ENCODE data around the gene CA7. TPM values are rescaled to one million over a fixed set of nuclear protein-coding genes. Genes with fewer than 3 reads are reported as not detected.

CA7 gene
- total RNA-seq = not detected

GRCh38 chr16:66844342-66845079 is at the start of gene CA7:
Gene CA7, plus strand, starts transcription at chr16:66844414. Its CDS starts 74 bp downstream, at chr16:66844488.
- no peaks in the 10 kb centered on the region for H3K36me3 ChIP-seq
- no peak within 1 kb of the TSS for H3K27ac ChIP-seq
- peaks cover 0 to 3% of the 10 kb centered on the region in 2 donors for H3K27me3 ChIP-seq
- peaks cover 0 to 14% of the 10 kb centered on the region in 2 donors for H3K4me1 ChIP-seq
- no peak for DNase-seq (ENCODE audit: low spot score)
- no peaks in the 10 kb centered on the region for H3K9me3 ChIP-seq
- no peak for TF ChIP-seq CTCF (IDR thresholded peaks at IDR 0.05)
- H3K4me3 ChIP-seq = peak within 1 kb of the TSS; percentile 13 to 52

GRCh38 chr16:66798161-66798560 is 46.1 kb upstream of the CA7 start:
- Histone ChIP-seq H3K27ac (no peak overlapping the region), H3K4me1 (no peaks in the 10 kb centered on the region), H3K27me3 (no peaks in the 10 kb centered on the region), H3K9me3 (no peaks in the 10 kb centered on the region), H3K36me3 (peaks cover 20% of the 10 kb centered on the region), H3K4me3 (no peak overlapping the region)
- no peak for TF ChIP-seq CTCF (IDR thresholded peaks at IDR 0.05)
- DNase-seq (ENCODE audit: low spot score) = no peak

GRCh38 chr16:66800856-66801255 is 43.4 kb upstream of the CA7 start:
- Histone ChIP-seq H3K4me3 (no peak overlapping the region), H3K4me1 (no peaks in the 10 kb centered on the region), H3K9me3 (no peaks in the 10 kb centered on the region), H3K27me3 (no peaks in the 10 kb centered on the region), H3K27ac (no peak overlapping the region), H3K36me3 (peaks cover 45% of the 10 kb centered on the region)
- no peak for DNase-seq (ENCODE audit: low spot score)
- no peak for TF ChIP-seq CTCF (IDR thresholded peaks at IDR 0.05)

GRCh38 chr16:66801320-66802105 is 42.7 kb upstream of the CA7 start, which contains the start of gene TERB1:
Gene TERB1, minus strand, starts transcription at chr16:66801584. Its CDS starts 4,786 bp downstream, at chr16:66796798.
- H3K4me1 ChIP-seq = no peaks in the 10 kb centered on the region
- H3K27ac ChIP-seq = no peak within 1 kb of the TSS
- DNase-seq (ENCODE audit: low spot score) = no peak
- no peaks in the 10 kb centered on the region for H3K9me3 ChIP-seq
- no peak for TF ChIP-seq CTCF (IDR thresholded peaks at IDR 0.05)
- H3K4me3 ChIP-seq = no peak within 1 kb of the TSS
- peaks cover 47% of the 10 kb centered on the region for H3K36me3 ChIP-seq
- no peaks in the 10 kb centered on the region for H3K27me3 ChIP-seq

GRCh38 chr16:66802159-66802558 is 42.1 kb upstream of the CA7 start:
- no peak for DNase-seq (ENCODE audit: low spot score)
- Histone ChIP-seq H3K27ac (no peak overlapping the region), H3K27me3 (no peaks in the 10 kb centered on the region), H3K9me3 (no peaks in the 10 kb centered on the region), H3K36me3 (peaks cover 49% of the 10 kb centered on the region), H3K4me3 (no peak overlapping the region), H3K4me1 (no peaks in the 10 kb centered on the region)
- no peak for TF ChIP-seq CTCF (IDR thresholded peaks at IDR 0.05)

Measured in right atrium auricular region (tissue), 2 donors.